ENCODE data around the gene PRR5L. TPM values are rescaled to one million over a fixed set of nuclear protein-coding genes. Genes with fewer than 3 reads are reported as not detected.

Gene PRR5L
- polyA plus RNA-seq, 1 of the 3 experiments (the other 2 are of a cell fraction): 0.46 TPM

DNA sequence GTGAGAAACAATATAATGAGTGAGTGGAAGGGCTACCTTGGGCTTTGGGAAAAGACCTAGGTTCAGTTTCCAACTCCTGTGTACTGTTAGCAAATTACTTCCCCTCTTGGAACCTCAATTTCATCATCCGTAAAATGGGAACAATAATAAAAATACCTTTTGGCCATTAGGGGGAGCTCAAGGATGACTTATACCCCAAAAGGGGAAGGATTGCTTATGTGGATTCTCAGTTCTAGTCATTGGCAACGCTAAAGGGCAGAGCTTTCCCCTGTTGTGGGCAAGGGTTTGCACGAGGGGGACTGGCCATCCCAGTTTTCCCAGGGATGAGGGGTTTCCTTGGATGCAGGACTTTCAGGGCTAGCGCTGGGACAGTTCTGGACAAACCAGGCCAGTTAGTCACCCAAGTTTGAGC lies 3.8 kb upstream of the PRR5L start:
- Histone ChIP-seq H3K36me3 (replicated peaks in 1 of 2; ENCODE audit: control insufficient read depth in 1 of 2, insufficient read depth in 2 of 2, low read length in 1 of 2) (no peaks in the 10 kb centered on the region), H3K79me2 (ENCODE audit: insufficient read depth) (peaks cover 16% of the 10 kb centered on the region; the same call in 1 of the 2 replicates), H3K9ac (no peak overlapping the region), H3K4me3 (ENCODE audit: low read depth in 2 of 2, low read length in 1 of 2) (no peak overlapping the region), H3K27ac (ENCODE audit: low read depth in 2 of 2, low read length in 1 of 2) (no peak overlapping the region), H4K20me1 (ENCODE audit: insufficient read depth) (no peaks in the 10 kb centered on the region), H2AFZ (ENCODE audit: low read depth) (no peak overlapping the region), H3K9me2 (no peaks in the 10 kb centered on the region), H3K9me3 (no peaks in the 10 kb centered on the region), H3F3A (replicated peaks; ENCODE audit: insufficient read depth) (no peaks in the 10 kb centered on the region), H3K4me2 (no peak overlapping the region), H3K4me1 (ENCODE audit: control insufficient read depth in 1 of 2, insufficient read depth in 2 of 2, low read depth in 1 of 2, low read length in 1 of 2) (peaks cover 3 to 13% of the 10 kb centered on the region in 2 experiments; a peak in 3 of 4 replicates), H3K27me3 (ENCODE audit: insufficient read depth) (no peaks in the 10 kb centered on the region)
- peak; percentile 71 for DNase-seq
- ChIA-PET POLR2A (no interaction called here), CTCF (interaction anchor here (0.7 to 8.9 kb wide), 27 partner anchors 9 to 272 kb away, joined by 3 to 109 read pairs (median 4); partner anchors contain the start of gene TRAF6)
- TF ChIP-seq RCOR1 (IDR thresholded peaks at IDR 0.05; ENCODE audit: low read length): peak; percentile 66
- TF ChIP-seq SIN3A (IDR thresholded peaks at IDR 0.05; ENCODE audit: borderline replicate concordance, low read depth, low read length): no peak
- TF ChIP-seq GATA2 (CRISPR knock-in tag; IDR thresholded peaks at IDR 0.05): no peak
- no peak for TF ChIP-seq NRF1 (IDR thresholded peaks at IDR 0.05; ENCODE audit: low read depth, low read length)
- TF ChIP-seq RAD21 (IDR thresholded peaks at IDR 0.05; ENCODE audit: low read length): peak; percentile 80
- TF ChIP-seq, protein P1, sequence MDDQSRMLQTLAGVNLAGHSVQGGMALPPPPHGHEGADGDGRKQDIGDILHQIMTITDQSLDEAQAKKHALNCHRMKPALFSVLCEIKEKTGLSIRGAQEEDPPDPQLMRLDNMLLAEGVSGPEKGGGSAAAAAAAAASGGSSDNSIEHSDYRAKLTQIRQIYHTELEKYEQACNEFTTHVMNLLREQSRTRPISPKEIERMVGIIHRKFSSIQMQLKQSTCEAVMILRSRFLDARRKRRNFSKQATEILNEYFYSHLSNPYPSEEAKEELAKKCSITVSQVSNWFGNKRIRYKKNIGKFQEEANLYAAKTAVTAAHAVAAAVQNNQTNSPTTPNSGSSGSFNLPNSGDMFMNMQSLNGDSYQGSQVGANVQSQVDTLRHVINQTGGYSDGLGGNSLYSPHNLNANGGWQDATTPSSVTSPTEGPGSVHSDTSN (IDR thresholded peaks at IDR 0.05): no peak
- no peak for TF ChIP-seq EZH2phosphoT487 (IDR thresholded peaks at IDR 0.05; ENCODE audit: borderline replicate concordance, low read depth)
- no peak for TF ChIP-seq RFX5 (IDR thresholded peaks at IDR 0.05; ENCODE audit: low read length)
- TF ChIP-seq SMC3 (IDR thresholded peaks at IDR 0.05; ENCODE audit: low read depth, low read length): peak; percentile 67
- TF ChIP-seq, protein P2, sequence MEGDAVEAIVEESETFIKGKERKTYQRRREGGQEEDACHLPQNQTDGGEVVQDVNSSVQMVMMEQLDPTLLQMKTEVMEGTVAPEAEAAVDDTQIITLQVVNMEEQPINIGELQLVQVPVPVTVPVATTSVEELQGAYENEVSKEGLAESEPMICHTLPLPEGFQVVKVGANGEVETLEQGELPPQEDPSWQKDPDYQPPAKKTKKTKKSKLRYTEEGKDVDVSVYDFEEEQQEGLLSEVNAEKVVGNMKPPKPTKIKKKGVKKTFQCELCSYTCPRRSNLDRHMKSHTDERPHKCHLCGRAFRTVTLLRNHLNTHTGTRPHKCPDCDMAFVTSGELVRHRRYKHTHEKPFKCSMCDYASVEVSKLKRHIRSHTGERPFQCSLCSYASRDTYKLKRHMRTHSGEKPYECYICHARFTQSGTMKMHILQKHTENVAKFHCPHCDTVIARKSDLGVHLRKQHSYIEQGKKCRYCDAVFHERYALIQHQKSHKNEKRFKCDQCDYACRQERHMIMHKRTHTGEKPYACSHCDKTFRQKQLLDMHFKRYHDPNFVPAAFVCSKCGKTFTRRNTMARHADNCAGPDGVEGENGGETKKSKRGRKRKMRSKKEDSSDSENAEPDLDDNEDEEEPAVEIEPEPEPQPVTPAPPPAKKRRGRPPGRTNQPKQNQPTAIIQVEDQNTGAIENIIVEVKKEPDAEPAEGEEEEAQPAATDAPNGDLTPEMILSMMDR (IDR thresholded peaks at IDR 0.05): peak; percentile 65
- 52% methylated on average over 3 of the region's 4 CpGs for WGBS (ENCODE audit: low lambda C conversion rate)

DNA sequence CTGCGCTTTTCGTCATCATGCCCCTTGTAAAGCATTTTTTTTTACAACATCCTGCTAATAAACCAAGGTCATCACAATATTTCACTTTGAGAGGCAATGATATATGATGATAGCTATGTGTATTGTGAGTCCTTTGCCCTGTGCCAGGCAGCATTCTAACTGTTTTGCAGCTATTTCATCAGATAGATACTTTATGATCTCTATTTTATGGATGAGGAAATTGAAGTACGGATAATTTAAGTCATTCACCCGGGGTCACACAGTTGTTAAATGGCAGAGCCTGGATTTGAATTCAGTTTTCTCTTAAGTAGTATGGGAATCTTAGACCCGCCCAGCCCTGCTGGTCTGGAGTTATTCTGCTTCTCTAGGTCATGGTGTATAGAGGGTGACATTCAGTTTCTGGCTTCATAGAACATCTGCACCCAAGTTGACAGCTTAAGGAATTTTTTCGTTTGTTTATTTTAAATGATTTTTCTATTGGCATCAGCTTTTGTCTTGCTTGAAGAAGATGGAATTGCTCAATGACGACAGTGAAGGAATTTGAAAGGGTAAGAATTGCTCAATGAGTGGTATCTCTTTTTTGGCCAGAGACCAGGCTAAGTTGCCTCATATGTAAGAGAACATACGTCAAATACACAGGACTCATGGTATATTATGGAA lies 926 bp downstream of the PRR5L start:
- H2AFZ ChIP-seq (ENCODE audit: low read depth): no peak overlapping the region
- TF ChIP-seq RFX5 (IDR thresholded peaks at IDR 0.05; ENCODE audit: low read length) (no peak), JUND (IDR thresholded peaks at IDR 0.05) (no peak), TCF12 (IDR thresholded peaks at IDR 0.05) (no peak), SIN3A (IDR thresholded peaks at IDR 0.05; ENCODE audit: borderline replicate concordance, low read depth, low read length) (no peak), YY1 (IDR thresholded peaks at IDR 0.05; ENCODE audit: low read depth) (no peak), EP300 (IDR thresholded peaks at IDR 0.05; ENCODE audit: borderline replicate concordance in 1 of 2, low read depth in 1 of 2, low read length in 1 of 2) (no peak)
- TF ChIP-seq, protein P1 (IDR thresholded peaks at IDR 0.05): no peak
- TF ChIP-seq, protein P3, sequence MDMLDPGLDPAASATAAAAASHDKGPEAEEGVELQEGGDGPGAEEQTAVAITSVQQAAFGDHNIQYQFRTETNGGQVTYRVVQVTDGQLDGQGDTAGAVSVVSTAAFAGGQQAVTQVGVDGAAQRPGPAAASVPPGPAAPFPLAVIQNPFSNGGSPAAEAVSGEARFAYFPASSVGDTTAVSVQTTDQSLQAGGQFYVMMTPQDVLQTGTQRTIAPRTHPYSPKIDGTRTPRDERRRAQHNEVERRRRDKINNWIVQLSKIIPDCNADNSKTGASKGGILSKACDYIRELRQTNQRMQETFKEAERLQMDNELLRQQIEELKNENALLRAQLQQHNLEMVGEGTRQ (IDR thresholded peaks at IDR 0.05; ENCODE audit: borderline replicate concordance, low read depth, low read length): no peak
- TF ChIP-seq, protein P4, sequence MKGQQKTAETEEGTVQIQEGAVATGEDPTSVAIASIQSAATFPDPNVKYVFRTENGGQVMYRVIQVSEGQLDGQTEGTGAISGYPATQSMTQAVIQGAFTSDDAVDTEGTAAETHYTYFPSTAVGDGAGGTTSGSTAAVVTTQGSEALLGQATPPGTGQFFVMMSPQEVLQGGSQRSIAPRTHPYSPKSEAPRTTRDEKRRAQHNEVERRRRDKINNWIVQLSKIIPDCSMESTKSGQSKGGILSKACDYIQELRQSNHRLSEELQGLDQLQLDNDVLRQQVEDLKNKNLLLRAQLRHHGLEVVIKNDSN (IDR thresholded peaks at IDR 0.05; ENCODE audit: borderline replicate concordance, low read depth): no peak
- no peak overlapping the region for H3K4me2 ChIP-seq
- H3K79me2 ChIP-seq (ENCODE audit: insufficient read depth): no peaks in the 10 kb centered on the region
- 56% methylated on average over 8 of the region's 8 CpGs for WGBS (ENCODE audit: low lambda C conversion rate)
- peaks cover 0 to 7% of the 10 kb centered on the region in 2 experiments; a peak in 2 of 4 replicates for H3K4me1 ChIP-seq (ENCODE audit: control insufficient read depth in 1 of 2, insufficient read depth in 2 of 2, low read depth in 1 of 2, low read length in 1 of 2)
- H3K27ac ChIP-seq (ENCODE audit: low read depth in 2 of 2, low read length in 1 of 2): no peak overlapping the region
- H3F3A ChIP-seq (replicated peaks; ENCODE audit: insufficient read depth): no peaks in the 10 kb centered on the region
- H3K9me3 ChIP-seq: no peaks in the 10 kb centered on the region
- H3K4me3 ChIP-seq (ENCODE audit: low read depth in 2 of 2, low read length in 1 of 2): no peak overlapping the region
- no peaks in the 10 kb centered on the region for H3K36me3 ChIP-seq (replicated peaks in 1 of 2; ENCODE audit: control insufficient read depth in 1 of 2, insufficient read depth in 2 of 2, low read length in 1 of 2)
- no peaks in the 10 kb centered on the region for H4K20me1 ChIP-seq (ENCODE audit: insufficient read depth)
- no peak for DNase-seq
- no peaks in the 10 kb centered on the region for H3K27me3 ChIP-seq (ENCODE audit: insufficient read depth)
- ChIA-PET POLR2A (no interaction called here), CTCF (interaction anchor here (0.7 to 8.9 kb wide), 6 partner anchors 21 to 475 kb away, joined by 3 to 109 read pairs (median 4); no protein-coding TSS in a partner anchor)
- no peak overlapping the region for H3K9ac ChIP-seq
- H3K9me2 ChIP-seq: no peaks in the 10 kb centered on the region

All from SK-N-SH (cell line).